ENCODE results near the gene ABCG5.

DNA sequence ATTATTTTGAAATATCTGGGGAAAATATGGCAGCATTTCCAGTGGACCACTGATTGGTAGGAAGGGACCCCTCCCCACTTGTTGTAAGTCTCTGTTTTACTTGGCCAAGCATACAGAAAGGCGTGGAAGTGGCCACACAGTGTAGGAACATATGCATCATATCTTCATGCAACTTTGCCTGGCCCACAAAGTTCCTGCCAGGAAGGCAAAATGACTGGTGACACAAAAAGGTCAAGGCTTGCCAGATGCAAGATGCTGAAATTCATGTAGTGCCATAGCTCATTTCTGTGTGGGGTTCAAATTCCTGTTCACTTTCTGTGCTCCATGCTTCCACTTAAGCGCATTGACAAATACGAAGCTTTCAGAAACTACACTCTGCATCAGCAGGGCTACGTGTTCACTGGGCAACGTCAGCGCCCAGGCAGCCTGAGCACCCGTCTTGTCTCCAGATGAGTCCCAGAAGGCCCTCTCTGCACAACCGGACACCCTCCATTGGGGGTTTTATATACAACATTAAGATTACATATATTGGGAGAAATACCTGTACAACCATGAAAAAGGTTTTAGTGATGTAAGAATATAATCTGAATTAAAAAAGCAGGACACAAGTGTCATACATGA is 61.2 kb downstream of the ABCG5 start:
- no peak for TF ChIP-seq EZH2 (IDR thresholded peaks at IDR 0.05; ENCODE audit: borderline replicate concordance)
- TF ChIP-seq, protein P1, sequence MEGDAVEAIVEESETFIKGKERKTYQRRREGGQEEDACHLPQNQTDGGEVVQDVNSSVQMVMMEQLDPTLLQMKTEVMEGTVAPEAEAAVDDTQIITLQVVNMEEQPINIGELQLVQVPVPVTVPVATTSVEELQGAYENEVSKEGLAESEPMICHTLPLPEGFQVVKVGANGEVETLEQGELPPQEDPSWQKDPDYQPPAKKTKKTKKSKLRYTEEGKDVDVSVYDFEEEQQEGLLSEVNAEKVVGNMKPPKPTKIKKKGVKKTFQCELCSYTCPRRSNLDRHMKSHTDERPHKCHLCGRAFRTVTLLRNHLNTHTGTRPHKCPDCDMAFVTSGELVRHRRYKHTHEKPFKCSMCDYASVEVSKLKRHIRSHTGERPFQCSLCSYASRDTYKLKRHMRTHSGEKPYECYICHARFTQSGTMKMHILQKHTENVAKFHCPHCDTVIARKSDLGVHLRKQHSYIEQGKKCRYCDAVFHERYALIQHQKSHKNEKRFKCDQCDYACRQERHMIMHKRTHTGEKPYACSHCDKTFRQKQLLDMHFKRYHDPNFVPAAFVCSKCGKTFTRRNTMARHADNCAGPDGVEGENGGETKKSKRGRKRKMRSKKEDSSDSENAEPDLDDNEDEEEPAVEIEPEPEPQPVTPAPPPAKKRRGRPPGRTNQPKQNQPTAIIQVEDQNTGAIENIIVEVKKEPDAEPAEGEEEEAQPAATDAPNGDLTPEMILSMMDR (IDR thresholded peaks at IDR 0.05; ENCODE audit: poor library complexity) = no peak
